ENCODE data around the gene CISD3.

DNA sequence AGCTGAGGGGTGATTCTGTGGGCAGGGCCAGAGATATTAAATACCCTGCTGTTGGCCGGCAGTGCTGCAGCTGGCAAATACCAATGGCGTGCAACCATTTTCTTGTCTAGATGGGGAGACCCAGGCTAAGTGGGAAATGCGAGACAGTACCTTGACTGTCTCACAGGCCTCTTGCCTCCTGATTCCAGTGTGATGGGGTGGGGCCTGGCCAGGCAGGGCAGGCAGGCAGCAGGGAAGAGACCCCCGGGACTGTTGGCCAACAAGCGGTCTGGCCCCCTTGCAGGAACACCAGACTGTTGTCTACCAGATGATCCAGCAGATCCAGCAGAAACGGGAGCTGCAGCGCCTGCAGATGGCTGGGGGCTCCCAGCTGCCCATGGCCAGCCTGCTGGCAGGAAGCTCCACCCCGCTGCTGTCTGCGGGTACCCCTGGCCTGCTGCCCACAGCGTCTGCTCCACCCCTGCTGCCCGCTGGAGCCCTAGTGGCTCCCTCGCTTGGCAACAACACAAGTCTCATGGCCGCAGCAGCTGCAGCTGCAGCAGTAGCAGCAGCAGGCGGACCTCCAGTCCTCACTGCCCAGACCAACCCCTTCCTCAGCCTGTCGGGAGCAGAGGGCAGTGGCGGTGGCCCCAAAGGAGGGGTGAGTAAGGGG lies 5.7 kb upstream of the CISD3 start:
- TF ChIP-seq, protein P1, sequence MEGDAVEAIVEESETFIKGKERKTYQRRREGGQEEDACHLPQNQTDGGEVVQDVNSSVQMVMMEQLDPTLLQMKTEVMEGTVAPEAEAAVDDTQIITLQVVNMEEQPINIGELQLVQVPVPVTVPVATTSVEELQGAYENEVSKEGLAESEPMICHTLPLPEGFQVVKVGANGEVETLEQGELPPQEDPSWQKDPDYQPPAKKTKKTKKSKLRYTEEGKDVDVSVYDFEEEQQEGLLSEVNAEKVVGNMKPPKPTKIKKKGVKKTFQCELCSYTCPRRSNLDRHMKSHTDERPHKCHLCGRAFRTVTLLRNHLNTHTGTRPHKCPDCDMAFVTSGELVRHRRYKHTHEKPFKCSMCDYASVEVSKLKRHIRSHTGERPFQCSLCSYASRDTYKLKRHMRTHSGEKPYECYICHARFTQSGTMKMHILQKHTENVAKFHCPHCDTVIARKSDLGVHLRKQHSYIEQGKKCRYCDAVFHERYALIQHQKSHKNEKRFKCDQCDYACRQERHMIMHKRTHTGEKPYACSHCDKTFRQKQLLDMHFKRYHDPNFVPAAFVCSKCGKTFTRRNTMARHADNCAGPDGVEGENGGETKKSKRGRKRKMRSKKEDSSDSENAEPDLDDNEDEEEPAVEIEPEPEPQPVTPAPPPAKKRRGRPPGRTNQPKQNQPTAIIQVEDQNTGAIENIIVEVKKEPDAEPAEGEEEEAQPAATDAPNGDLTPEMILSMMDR (conservative IDR thresholded peaks at IDR 0.05), result no peak
- TF ChIP-seq ZFX (IDR thresholded peaks at IDR 0.05), result no peak
